Subcutaneous adipose tissue (tissue), 4 donors: ENCODE results near the gene NCKAP5. TPM values are rescaled to one million over a fixed set of nuclear protein-coding genes. Genes with fewer than 3 reads are reported as not detected.

ENCODE experiments used
- total RNA-seq, 4 donors: library from RNA; depleted of rRNA; stranded (reverse); fragments of >200 nt; gene quantifications; one replicate each; pipeline ENCODE4 v1.1.0, GENCODE V29; 2016
- TF ChIP-seq, protein P1 (sequence below): fragments of 450-650 bp; IDR thresholded peaks from one replicate; pipeline ENCODE4 v1.5.1; 2016; ENCODE audit warnings: low read depth, mild to moderate bottlenecking, control low read depth, antibody characterized with exemption, moderate library complexity

Gene NCKAP5
- total RNA-seq, 4 donors from 2014 or later = 1.5 to 6.4 (median 3.8) TPM

- TF ChIP-seq, protein P1, sequence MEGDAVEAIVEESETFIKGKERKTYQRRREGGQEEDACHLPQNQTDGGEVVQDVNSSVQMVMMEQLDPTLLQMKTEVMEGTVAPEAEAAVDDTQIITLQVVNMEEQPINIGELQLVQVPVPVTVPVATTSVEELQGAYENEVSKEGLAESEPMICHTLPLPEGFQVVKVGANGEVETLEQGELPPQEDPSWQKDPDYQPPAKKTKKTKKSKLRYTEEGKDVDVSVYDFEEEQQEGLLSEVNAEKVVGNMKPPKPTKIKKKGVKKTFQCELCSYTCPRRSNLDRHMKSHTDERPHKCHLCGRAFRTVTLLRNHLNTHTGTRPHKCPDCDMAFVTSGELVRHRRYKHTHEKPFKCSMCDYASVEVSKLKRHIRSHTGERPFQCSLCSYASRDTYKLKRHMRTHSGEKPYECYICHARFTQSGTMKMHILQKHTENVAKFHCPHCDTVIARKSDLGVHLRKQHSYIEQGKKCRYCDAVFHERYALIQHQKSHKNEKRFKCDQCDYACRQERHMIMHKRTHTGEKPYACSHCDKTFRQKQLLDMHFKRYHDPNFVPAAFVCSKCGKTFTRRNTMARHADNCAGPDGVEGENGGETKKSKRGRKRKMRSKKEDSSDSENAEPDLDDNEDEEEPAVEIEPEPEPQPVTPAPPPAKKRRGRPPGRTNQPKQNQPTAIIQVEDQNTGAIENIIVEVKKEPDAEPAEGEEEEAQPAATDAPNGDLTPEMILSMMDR = no peak
These were observed 405.2 kb downstream of the NCKAP5 start for GRCh38 chr2:133163111-133163510.

DNA sequence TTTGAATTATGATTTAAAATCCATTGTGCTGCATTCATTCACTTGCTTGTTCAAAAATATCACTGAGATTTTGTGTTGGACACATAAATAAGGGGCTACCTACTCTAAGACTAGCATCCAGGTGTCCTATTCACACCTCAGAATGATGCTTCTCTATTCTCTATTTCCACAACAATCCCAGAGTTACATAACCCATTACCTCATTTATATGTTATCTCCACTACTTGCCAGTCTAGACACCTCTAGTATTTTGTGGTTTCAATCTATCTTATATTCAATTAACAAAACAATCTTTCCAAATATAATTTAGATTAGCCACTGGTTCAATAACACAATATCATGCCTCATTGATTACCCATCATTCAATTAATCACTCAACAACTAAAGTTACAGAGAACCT, 409.8 kb downstream of the NCKAP5 start:
- TF ChIP-seq, protein P1 = no peak

DNA sequence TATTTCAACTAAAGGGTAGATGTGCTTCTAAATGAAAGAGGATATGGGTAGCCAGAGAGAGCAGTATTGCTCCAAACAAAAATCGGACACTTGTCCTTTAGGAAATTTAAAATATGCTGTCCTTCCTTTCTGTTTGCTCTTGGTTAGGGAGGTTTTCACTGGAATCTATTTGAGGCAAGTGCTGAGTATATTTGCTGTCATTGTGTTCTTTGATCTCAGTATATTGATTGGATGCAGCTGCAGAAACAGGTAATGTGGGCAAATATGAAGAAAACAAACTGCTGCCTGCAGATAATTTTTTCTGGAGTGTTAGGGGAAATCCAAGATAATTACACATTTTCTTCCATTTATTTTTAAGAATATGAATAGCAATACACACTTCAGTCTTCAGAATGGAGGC, 410.2 kb downstream of the NCKAP5 start:
- TF ChIP-seq, protein P1 = no peak

GRCh38 chr2:133157141-133157540, 411.1 kb downstream of the NCKAP5 start:
- TF ChIP-seq, protein P1 = no peak

GRCh38 chr2:133152801-133153200, 415.5 kb downstream of the NCKAP5 start:
- TF ChIP-seq, protein P1 = no peak

- TF ChIP-seq, protein P1 = no peak
These were observed 420.1 kb downstream of the NCKAP5 start for GRCh38 chr2:133148187-133148586.

GRCh38 chr2:133146893-133147292, 421.4 kb downstream of the NCKAP5 start:
- TF ChIP-seq, protein P1 = no peak
